Measurements from ENCODE around the gene VPS13D.

Gene VPS13D

GRCh38 chr1:12229835-12230548, at the start of gene VPS13D:
Gene VPS13D (plus strand): TSS chr1:12230030. CDS start chr1:12234267, 4,237 bp downstream.
- DNase-seq: peak; percentile 62

DNA sequence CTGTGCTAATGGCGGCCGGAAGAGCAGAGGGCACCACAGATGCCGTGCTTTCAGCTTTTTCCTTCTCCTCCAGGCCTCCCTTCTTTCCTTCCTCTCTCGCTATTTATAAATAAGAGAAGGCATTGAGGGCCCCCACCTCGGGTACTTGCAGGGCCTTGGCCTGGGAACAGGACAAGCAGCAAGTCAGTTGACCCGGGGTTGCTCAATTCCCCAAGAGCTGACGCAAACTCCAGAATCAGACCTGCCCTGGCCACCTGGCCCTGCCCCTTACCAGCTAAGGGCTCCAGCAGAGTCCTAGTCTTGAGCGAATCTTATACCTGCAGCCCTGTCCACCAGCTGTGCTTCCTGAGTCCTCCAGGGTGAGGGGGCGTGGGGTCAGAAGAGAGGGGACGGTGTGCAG, 49.5 kb upstream of the VPS13D start:
- no peak for DNase-seq

- no peak for DNase-seq
Measured at GRCh38 chr1:12180903-12181302, 48.9 kb upstream of the VPS13D start.

DNA sequence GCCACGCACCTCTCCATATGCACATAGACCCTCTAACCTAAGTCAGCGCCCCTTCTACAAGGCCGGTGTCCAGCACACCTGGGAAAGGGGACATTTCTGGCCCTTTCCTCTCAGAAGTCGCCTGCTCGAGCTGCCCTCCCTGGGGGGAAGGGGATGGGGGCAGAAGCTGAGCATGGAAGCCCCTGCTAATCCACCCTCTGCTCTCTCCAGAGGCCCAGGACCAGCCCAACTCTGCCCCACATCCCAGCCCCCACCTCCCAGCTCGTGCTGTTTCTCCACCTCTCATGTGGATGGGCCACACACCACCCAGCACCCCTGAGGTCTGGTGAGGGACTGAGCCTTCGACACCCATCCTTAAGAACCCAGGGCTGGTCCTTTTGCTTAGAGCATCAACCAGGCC, 48.3 kb upstream of the VPS13D start:
- no peak for DNase-seq

DNA sequence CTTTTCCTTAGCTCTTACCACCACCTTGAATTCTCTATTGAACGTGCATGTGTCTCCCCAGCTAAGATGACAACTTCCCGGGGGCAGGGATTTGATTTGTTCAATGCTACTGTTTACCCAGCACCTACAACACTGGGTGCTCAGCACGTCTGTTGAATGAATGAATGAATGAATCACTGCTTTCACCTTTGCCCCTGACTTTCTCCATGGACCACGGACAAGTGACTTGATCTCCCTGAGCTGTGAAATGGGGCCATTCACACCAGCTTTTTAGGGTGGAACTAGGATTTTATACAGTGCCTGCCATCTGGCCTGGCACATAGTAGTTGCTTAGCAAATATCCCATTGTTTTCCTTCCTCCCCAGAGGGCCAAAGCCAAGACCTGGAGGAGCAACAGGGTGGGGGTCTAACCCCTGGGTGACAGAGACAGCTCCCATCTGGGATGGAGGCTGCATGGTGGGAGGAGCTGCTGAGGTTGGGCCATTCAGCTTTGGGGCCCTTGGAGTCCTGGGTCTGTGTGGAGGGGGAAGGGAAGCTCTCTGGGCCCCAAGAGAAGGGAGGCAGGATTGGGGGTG, 47.3 kb upstream of the VPS13D start:
- DNase-seq: no peak

- DNase-seq: no peak
Measured at GRCh38 chr1:12183095-12183794, 46.6 kb upstream of the VPS13D start.

- no peak for DNase-seq
Measured at GRCh38 chr1:12184008-12184681, 45.7 kb upstream of the VPS13D start.

DNA sequence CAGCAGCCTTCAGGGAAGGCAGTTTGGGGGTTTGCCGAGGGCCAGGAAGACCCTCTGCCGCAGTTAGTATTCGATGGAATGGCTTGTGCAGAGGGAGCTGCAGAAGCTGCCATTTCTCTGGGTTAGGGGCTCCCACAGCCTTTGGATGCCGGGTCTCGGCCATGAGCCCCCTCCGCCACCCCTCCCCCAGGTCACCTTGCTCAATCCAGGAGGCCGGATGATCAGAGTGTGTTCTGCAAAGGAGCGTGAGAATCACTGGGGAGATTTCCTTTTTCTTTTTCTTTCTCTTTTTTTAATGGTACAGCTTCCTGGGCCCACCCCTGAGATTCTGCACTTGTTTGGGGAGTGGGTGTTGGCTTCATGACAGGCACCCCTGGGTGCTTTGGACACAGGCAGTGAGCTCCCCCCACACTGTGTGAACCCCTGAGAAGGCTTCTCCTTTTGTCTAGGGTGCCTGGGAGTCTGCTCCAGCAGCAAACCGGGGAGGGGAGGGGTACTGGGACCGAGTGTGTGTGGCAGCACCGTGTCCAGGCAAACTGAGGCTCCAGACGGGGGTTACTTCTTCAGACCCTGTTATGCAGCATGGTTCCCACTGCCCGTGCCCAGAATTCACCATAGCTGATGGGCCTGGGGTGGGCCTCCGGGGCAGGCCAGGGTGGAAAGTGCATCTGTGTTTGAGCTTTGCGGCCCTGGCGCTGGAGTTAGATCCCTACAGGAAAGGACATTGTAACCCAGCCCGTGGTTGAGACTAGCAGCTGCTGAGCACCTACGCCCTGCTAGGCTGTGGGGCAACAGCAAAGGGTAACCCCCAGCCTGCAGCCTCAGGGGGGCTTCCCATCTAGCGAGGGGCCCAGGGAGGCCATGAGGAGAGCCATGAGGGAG, 44.6 kb upstream of the VPS13D start:
- DNase-seq: no peak

GRCh38 chr1:12185918-12186678, 43.7 kb upstream of the VPS13D start:
- DNase-seq: no peak

GRCh38 chr1:12186679-12186985, 43.2 kb upstream of the VPS13D start:
- no peak for DNase-seq

DNA sequence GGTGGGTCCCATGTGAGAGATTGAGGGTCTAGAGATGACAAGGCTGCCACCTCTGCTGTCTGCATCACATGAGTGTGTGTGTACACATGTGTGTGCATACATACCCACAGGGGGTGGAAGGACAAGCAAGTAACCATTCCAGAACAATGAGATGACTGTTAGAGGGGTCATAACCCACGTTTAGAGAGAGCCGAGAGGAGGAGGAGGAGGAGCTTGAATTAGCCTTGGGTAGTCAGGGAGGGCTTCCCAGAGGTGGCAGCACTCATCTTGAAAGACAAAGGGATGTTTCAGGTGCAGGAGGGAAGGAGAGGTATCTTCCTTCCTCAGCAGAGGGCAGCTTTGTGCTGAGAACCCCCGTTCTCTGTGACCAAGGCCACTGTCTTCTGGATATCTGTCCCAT, 41.7 kb upstream of the VPS13D start:
- no peak for DNase-seq

DNA sequence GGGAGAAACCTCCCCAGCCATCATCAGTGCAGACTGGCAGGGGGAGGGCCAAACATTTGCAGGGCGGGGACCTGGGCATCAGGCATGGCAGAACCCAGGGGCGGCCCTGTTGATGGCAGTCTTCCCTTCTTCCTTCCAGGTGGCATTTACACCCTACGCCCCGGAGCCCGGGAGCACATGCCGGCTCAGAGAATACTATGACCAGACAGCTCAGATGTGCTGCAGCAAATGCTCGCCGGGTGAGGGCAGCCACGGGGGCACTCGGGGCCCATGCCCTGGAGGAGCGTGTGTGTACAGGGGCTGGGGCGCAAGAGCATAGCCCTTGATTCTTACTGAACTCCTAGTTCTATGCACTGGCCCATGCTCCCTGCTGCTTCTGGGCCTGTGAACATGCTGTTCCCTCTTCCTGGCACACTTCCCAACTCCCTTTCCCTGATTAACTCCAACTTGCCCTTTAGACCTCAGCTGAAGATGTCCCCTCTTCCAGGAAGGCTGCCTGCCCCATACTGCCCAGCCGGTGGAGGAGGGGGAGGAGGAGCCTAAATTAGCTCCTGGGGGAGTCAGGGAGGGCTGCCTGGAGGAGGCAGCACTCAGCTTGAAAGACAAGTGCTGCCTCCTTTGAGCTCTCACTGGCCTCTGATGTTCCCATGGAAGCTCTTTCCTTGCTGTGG, 41.0 kb upstream of the VPS13D start:
- DNase-seq: no peak

- DNase-seq: no peak
Measured at GRCh38 chr1:12189328-12189682, 40.5 kb upstream of the VPS13D start.

DNA sequence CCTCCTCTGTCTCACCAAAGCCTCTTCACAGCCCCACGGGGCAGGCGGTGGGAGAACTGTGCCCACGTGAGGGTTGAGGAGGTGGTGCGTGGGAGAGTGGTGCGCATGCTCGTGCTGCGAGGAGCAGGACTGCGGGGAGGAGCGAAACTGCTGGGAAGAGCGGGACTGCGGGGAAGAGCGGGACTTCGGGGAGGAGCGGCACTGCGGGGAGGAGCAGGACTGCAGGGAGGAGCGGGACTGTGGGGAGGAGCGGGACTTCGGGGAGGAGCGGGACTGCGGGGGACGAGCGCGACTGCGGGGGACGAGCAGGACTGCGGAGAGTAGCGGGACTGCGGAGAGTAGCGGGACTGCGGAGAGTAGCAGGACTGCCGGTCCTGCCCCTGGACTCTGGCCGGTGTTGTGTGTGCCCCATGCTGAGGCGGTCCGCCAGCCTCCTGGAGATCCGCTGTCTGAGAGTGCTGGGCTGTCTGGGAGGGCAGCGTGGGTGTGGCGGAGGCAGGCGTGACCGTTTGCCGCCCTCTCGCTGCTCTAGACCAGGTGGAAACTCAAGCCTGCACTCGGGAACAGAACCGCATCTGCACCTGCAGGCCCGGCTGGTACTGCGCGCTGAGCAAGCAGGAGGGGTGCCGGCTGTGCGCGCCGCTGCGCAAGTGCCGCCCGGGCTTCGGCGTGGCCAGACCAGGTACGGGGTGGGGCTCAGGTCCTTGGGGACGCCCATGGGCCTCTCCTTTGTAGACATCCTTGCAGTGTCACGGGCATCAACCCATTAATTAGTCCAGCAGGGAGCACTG, 38.4 kb upstream of the VPS13D start:
- no peak for DNase-seq

DNA sequence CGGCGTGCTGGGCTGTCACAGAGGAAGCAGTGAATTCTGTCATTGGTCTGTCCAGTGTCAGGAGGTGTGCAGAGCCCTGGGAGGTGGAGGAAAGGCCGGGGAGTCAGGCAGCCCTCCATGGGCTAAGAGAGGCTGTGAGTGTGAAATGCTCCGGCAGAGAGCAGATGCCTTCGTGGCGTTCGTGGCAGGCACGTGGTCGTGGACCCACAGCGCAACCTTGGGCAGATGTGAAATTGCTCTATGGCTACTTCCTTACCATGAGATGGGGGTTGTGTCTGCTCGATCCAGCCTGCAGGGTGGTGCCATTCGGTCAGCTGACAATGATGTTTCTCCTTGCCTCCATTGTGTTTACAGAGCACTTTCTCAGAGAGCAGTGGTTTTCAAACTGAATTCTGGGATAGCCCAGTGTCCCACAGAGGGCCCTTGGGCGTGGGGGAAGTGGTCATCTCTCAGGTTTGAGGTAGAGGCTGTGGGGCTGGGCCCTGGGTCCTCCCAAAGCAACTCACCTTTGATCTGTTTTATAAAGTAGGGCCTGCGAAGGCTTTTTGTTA, 35.1 kb upstream of the VPS13D start:
- DNase-seq: no peak

- DNase-seq: no peak
Measured at GRCh38 chr1:12195416-12195815, 34.4 kb upstream of the VPS13D start.

GRCh38 chr1:12196641-12197482, 33.0 kb upstream of the VPS13D start:
- DNase-seq: no peak

GRCh38 chr1:12197483-12197880, 32.3 kb upstream of the VPS13D start:
- no peak for DNase-seq

- DNase-seq: no peak
Measured at GRCh38 chr1:12200208-12200607, 29.6 kb upstream of the VPS13D start.

Data from NK-92 treated with Interleukin-12 subunit alpha and Interleukin-12 subunit beta, amount 100 ng/mL, for 24 hours (cell line).